ENCODE data around the gene MUTYH. TPM values are rescaled to one million over a fixed set of nuclear protein-coding genes. Genes with fewer than 3 reads are reported as not detected.

The MUTYH gene
- total and polyA plus RNA-seq, 9 of the 15 experiments (the other 6 are each of a cell fraction or from before 2014, with no cell fraction given): 3.4 to 53.5 (median 29.0) TPM

DNA sequence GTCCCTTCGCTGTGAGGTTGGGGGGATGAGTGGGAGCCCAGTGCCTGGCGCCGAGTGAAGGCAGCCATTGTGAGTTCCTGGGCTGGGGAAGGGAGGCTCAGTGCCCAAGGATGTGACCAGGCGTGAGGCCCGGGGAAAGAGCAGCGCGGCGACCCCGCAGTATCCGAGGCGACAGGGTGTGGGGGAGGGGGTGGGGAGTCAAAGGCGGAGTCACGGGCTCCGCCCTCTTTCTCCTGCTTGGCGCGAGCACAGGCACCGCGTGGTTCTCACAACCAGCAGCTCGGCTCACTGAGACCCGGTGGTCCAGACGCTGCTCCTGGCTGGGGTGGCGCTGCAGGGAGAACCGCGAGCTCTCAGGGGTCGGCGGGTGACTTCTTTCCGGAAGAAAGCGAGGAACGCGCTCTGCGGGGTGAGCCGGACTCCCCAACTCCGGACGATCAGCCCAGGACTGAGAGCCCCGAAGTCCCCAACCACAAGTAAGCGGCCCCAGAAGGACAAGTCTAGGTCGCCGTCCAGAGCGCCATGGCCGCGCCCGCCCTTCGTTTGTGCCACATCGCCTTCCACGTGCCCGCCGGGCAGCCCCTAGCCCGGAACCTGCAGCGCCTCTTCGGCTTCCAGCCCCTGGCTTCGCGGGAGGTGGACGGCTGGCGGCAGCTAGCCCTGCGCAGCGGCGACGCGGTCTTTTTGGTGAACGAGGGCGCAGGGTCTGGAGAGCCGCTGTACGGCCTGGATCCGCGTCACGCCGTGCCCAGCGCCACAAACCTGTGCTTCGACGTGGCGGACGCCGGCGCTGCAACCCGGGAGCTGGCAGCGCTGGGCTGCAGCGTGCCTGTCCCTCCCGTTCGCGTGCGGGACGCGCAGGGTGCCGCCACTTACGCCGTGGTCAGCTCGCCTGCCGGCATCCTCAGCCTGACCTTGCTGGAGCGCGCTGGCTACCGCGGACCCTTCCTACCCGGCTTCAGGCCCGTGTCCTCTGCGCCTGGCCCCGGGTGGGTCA lies 13.3 kb downstream of the MUTYH start, which contains the start of gene HPDL (continued):
- TF ChIP-seq RBM14 (IDR thresholded peaks at IDR 0.05; ENCODE audit: borderline replicate concordance, insufficient read depth, low read depth, low read length): 0 out of 2 replicates have a peak, but pooled peaks have one; percentile 38
- TF ChIP-seq POLR2G (IDR thresholded peaks at IDR 0.05; ENCODE audit: low read depth, low read length): peak; percentile 54
- no peak for TF ChIP-seq CREB1 (IDR thresholded peaks at IDR 0.05)
- TF ChIP-seq CREB1 (CRISPR knock-in tag; IDR thresholded peaks at IDR 0.05): no peak
- TF ChIP-seq RAD21 (CRISPR knock-in tag; conservative IDR thresholded peaks at IDR 0.05 in 1 of 2, IDR thresholded peaks at IDR 0.05 in 1 of 2): no peak
- TF ChIP-seq CREM (IDR thresholded peaks at IDR 0.05; ENCODE audit: low read depth): no peak
- TF ChIP-seq ZNF324 (CRISPR knock-in tag; IDR thresholded peaks at IDR 0.05): no peak
- TF ChIP-seq SMAD4 (CRISPR knock-in tag; conservative IDR thresholded peaks at IDR 0.05): no peak
- TF ChIP-seq, protein P1, sequence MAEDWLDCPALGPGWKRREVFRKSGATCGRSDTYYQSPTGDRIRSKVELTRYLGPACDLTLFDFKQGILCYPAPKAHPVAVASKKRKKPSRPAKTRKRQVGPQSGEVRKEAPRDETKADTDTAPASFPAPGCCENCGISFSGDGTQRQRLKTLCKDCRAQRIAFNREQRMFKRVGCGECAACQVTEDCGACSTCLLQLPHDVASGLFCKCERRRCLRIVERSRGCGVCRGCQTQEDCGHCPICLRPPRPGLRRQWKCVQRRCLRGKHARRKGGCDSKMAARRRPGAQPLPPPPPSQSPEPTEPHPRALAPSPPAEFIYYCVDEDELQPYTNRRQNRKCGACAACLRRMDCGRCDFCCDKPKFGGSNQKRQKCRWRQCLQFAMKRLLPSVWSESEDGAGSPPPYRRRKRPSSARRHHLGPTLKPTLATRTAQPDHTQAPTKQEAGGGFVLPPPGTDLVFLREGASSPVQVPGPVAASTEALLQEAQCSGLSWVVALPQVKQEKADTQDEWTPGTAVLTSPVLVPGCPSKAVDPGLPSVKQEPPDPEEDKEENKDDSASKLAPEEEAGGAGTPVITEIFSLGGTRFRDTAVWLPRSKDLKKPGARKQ (CRISPR knock-in tag; IDR thresholded peaks at IDR 0.05): no peak
- TF ChIP-seq, protein P2, sequence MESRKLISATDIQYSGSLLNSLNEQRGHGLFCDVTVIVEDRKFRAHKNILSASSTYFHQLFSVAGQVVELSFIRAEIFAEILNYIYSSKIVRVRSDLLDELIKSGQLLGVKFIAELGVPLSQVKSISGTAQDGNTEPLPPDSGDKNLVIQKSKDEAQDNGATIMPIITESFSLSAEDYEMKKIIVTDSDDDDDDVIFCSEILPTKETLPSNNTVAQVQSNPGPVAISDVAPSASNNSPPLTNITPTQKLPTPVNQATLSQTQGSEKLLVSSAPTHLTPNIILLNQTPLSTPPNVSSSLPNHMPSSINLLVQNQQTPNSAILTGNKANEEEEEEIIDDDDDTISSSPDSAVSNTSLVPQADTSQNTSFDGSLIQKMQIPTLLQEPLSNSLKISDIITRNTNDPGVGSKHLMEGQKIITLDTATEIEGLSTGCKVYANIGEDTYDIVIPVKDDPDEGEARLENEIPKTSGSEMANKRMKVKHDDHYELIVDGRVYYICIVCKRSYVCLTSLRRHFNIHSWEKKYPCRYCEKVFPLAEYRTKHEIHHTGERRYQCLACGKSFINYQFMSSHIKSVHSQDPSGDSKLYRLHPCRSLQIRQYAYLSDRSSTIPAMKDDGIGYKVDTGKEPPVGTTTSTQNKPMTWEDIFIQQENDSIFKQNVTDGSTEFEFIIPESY (CRISPR knock-in tag; IDR thresholded peaks at IDR 0.05): peak; percentile 99
- TF ChIP-seq BRCA1 (IDR thresholded peaks at IDR 0.05): no peak
- TF ChIP-seq BRCA1 (CRISPR knock-in tag; IDR thresholded peaks at IDR 0.05): no peak
- TF ChIP-seq, protein P3, sequence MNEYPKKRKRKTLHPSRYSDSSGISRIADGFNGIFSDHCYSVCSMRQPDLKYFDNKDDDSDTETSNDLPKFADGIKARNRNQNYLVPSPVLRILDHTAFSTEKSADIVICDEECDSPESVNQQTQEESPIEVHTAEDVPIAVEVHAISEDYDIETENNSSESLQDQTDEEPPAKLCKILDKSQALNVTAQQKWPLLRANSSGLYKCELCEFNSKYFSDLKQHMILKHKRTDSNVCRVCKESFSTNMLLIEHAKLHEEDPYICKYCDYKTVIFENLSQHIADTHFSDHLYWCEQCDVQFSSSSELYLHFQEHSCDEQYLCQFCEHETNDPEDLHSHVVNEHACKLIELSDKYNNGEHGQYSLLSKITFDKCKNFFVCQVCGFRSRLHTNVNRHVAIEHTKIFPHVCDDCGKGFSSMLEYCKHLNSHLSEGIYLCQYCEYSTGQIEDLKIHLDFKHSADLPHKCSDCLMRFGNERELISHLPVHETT (CRISPR knock-in tag; conservative IDR thresholded peaks at IDR 0.05 in 1 of 2, IDR thresholded peaks at IDR 0.05 in 1 of 2): no peak
- TF ChIP-seq, protein P4, sequence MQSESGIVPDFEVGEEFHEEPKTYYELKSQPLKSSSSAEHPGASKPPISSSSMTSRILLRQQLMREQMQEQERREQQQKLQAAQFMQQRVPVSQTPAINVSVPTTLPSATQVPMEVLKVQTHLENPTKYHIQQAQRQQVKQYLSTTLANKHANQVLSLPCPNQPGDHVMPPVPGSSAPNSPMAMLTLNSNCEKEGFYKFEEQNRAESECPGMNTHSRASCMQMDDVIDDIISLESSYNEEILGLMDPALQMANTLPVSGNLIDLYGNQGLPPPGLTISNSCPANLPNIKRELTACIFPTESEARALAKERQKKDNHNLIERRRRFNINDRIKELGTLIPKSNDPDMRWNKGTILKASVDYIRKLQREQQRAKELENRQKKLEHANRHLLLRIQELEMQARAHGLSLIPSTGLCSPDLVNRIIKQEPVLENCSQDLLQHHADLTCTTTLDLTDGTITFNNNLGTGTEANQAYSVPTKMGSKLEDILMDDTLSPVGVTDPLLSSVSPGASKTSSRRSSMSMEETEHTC (IDR thresholded peaks at IDR 0.05): no peak
- no peak for TF ChIP-seq MCM5 (IDR thresholded peaks at IDR 0.05; ENCODE audit: low read depth)
- TF ChIP-seq NCOA4 (IDR thresholded peaks at IDR 0.05; ENCODE audit: partially characterized antibody): no peak
- TF ChIP-seq, protein P5, sequence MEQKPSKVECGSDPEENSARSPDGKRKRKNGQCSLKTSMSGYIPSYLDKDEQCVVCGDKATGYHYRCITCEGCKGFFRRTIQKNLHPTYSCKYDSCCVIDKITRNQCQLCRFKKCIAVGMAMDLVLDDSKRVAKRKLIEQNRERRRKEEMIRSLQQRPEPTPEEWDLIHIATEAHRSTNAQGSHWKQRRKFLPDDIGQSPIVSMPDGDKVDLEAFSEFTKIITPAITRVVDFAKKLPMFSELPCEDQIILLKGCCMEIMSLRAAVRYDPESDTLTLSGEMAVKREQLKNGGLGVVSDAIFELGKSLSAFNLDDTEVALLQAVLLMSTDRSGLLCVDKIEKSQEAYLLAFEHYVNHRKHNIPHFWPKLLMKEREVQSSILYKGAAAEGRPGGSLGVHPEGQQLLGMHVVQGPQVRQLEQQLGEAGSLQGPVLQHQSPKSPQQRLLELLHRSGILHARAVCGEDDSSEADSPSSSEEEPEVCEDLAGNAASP (IDR thresholded peaks at IDR 0.05): no peak
- no peak for TF ChIP-seq SAFB (IDR thresholded peaks at IDR 0.05; ENCODE audit: borderline replicate concordance, low read depth, low read length)
- no peak for TF ChIP-seq MCM7 (IDR thresholded peaks at IDR 0.05)

Data from K562 (cell line).